GM15510 (cell line): ENCODE measurements around the gene VPREB3.

ENCODE experiments used
- POLR2A ChIP-seq: IDR thresholded peaks from 3 replicates; pipeline ENCODE4 v1.6.1; 2011; ENCODE audit warnings: borderline replicate concordance; ENCODE audit not compliant: insufficient read length; ENCODE audit errors: extremely low read depth

The VPREB3 gene

DNA sequence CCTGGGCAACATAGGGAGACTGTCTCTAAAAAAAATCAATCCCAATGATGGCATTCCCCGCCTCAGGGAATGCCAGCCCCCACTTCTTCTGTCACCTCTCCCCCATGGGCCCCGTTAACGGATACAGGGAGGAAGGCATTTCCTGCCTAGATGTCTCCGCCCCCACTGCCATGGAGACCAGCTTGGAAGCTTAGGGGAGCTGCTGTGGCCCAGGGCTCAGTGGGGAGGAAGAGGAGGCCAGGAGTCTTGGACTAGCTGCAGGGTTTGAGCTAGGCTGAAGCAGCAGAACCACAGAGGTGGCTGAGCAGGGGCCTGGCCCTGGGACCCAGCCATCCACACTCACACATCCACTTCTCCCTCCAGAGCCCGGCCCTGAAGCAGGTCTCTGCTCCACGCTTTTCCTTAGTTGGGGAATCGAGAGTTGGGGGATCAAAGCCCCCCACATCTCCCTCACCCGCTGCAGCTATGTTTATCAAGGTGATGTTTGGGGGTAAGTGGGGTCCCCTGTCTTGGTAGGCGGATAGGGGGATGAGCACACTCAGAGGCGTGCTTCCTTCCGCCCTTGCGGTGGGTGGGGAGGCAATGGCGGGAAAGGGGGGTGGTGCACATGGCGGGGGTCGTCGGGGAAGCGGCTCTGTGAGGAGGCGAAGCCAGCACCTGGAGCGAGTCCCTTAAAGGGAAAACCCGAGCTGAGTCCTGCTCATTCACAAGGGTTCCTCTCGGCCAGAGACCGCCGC lies 8.8 kb upstream of the VPREB3 start, which contains the start of gene C22orf15:
Gene C22orf15 (plus strand): TSS at position 149 of the 737 bp plus-strand sequence. CDS start 317 bp downstream, at position 466.
- TF ChIP-seq POLR2A: no peak

GRCh38 chr22:23760056-23760455 lies 5.8 kb upstream of the VPREB3 start:
- no peak for TF ChIP-seq POLR2A

- TF ChIP-seq POLR2A: no peak
Measured at GRCh38 chr22:23759566-23759965, 5.3 kb upstream of the VPREB3 start.

- no peak for TF ChIP-seq POLR2A
Measured at GRCh38 chr22:23756891-23757290, 2.7 kb upstream of the VPREB3 start.

DNA sequence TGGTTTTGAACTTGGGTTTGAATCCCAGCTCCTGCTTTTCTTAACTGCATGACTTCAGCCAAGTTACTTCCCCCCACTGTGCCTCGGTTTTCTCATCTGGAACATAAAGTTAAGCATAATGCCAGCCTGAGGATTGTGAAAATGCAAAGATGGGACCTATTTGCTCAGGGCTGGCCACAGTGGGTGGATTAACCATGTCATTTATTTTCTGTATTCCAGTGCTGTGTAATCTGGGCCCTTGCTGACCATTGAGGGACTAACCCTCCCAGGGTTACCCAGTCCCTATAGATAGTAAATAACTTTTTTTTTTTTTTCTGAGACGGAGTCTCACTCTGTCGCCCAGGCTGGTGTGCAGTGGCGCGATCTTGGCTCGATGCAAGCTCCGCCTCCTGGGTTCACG lies 1.5 kb upstream of the VPREB3 start:
- no peak for TF ChIP-seq POLR2A

GRCh38 chr22:23754980-23755636 lies 883 bp upstream of the VPREB3 start:
- TF ChIP-seq POLR2A: no peak

GRCh38 chr22:23753385-23753784 lies 840 bp downstream of the VPREB3 start:
- no peak for TF ChIP-seq POLR2A

- peak; percentile 15 for TF ChIP-seq POLR2A
Measured at GRCh38 chr22:23752750-23753149, 1.5 kb downstream of the VPREB3 start.

DNA sequence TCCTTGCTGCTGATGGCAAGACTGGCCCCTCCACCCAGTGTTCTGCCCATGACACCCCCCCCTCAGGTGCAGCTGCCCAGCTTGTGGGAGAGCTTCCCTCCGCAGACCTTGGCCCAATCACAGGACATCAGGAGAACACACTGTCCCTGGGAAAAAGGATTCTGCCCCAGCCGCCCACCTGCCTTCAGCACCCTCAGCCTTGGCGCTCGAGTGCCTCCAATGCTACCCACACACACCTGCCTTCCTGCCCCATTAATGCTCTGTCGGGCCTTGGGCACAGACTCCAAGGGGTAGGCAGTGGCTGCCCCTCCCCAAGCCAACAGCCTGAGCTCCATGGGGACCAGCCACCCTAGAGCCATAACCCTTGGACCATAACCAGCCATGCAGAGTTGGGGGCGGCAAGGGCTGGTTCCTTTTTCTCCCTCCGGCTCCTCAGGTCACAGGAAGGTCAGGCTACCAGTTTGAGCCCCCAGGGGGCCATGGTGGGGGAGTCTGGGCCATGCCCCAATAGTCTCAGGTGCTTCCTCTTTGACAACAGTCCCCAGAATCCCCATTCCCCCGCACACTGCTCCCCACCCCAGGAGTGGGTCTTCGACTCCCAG lies 2.0 kb downstream of the VPREB3 start:
- TF ChIP-seq POLR2A: peak; percentile 17

DNA sequence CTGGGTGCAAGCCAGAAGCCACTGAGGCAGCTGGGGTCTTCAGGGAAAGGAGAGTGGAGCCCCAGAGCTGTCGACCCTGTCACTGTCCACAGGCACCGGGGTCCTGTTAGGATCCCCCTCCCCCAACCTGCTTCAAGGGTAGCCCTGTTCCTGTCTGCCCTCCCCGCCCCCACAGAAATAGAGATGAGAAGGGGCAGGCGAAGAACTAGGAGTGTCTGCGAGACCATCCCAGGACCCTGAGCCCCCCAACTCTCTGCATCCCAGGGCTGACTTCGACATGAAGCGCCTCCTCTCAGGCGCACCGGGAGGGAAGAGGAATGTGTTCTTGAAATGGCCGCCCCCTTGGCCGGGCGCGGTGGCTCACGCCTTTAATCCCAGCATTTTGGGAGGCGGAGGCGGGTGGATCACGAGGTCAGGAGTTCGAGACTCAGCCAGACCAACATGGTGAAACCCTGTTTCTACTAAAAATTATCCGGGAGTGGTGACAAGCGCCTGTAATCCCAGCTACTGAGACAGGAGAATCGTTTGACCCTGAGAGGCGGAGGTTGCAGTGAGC lies 2.7 kb downstream of the VPREB3 start:
- TF ChIP-seq POLR2A: no peak

DNA sequence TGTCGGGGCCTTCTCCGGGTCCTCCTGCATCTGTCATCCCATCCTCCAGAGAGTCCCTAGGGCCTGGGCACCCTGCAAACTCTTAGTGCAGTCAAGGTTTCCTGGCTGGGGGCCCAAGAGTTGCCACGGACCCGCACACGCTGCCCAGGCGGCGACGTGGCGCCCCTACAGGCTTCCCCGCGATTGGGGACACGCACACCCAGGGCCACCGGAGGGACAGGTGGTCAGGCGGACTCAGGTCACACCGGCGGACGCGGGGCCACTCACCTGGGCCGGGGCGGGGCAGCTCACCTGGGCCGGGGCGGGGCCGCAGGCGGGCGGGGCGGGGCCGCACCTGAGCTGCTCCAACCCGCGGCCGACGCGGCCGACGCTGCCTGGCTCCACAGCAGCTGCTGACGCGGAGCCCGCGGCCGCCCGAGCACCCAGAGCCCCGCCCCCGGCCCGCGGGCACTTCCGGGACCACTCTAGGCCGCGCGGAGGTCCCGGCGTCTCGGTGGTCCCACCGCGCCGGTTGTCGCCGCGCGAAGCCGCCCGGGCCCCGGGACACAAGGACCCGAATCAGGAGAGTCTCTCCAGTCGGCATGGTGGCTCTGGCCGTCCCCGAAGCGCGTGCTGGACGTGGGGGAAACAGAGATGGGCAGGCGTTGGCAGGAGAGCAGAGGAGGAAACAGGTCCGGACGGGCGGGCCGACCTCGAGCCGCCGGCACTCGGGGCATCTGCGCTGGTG lies 3.3 kb downstream of the VPREB3 start, which contains the start of gene ZNF70:
Gene ZNF70 (minus strand): TSS at position 399 of the 727 bp plus-strand sequence. CDS start 5,972 bp downstream, outside the sequence.
- peak; percentile 78 for TF ChIP-seq POLR2A

DNA sequence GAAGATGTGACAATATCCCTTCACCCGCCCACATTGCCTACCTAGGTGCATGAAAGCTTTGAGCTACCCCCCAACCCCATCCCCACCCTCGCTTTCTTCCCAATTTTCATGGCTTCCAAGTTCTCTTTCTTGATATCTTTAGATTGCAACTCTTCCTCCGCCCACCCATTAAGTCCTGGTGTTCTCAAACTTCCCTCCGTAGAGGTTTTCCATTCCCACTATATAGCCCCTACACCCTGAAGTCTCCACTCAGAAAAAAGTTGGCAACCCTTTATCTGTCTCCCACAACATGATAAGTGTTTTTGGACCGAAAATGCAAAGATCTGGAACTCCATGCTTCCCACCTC lies 3.9 kb downstream of the VPREB3 start:
- TF ChIP-seq POLR2A: no peak

- no peak for TF ChIP-seq POLR2A
Measured at GRCh38 chr22:23749841-23750301, 4.4 kb downstream of the VPREB3 start.

DNA sequence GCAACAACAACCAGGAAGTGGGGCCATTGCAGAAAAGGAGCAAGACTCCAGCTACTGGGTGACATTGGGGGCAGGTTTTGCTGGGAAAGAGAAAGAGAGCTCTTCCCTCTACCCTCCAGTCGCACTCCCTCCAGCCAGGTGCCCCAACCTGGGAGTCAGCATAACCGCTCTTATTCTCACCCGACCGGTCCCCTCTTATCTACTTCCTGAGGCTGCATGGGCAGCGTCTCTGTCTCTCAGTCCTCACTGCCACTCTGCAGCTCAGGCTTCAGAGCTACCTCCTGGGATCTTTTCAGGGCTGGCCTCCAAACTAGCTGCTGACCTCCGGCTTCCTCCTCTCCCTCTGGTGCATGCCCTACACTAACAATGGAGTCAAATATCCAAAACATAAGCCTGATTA lies 8.4 kb downstream of the VPREB3 start:
- TF ChIP-seq POLR2A: no peak

DNA sequence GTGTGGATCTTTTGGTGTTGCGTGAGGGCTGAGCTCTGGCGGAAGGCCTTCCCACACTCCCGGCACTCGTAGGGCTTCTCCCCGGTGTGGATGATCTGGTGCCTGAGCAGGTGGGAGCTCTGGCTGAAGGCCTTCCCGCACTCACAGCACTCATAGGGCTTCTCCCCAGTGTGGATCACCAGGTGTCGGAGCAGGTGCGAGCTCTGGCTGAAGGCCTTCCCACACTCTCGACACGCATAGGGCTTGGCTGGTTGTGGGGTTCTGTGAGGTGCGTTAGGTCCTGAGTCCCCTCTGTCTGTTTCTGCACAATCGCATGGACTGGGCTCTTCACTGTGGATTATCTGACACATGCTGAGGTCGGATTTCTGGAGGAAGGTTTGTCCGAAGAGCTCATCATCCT lies 9.7 kb downstream of the VPREB3 start:
- TF ChIP-seq POLR2A: no peak

DNA sequence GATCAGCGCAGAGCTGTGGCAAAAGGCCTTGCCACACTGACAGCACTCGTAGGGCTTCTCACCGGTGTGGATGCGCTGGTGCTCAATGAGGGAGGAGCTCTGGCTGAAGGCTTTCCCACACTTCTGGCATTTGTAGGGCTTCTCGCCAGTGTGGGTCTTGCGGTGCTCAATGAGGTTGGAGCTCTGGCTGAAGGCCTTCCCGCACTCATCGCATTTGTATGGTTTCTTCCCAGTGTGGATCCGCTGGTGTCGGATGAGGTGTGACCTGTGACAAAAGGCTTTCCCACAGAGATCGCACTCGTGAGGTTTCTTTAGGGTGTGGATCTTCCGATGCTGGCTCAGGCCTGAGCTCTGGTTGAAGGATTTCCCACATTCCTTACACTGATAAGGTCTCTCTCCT lies 10.2 kb downstream of the VPREB3 start:
- no peak for TF ChIP-seq POLR2A

GRCh38 chr22:23743303-23743705 lies 10.9 kb downstream of the VPREB3 start:
- no peak for TF ChIP-seq POLR2A
